ENCODE measurements around the gene CCDC182.

Gene CCDC182

GRCh38 chr17:57760046-57760445 is 14.9 kb upstream of the CCDC182 start:
- Histone ChIP-seq H3K9me2 (ENCODE audit: low read depth, low read length) (no peaks in the 10 kb centered on the region), H3K4me1 (ENCODE audit: insufficient read depth, low read length, severe bottlenecking) (no peaks in the 10 kb centered on the region), H3K36me3 (ENCODE audit: insufficient read depth, low read length) (no peaks in the 10 kb centered on the region), H3K4me2 (ENCODE audit: low read length) (no peak overlapping the region), H3F3A (ENCODE audit: insufficient read depth, low read length) (no peaks in the 10 kb centered on the region), H3K9ac (ENCODE audit: low read length) (no peak overlapping the region), H4K20me1 (ENCODE audit: insufficient read depth, low read length) (no peaks in the 10 kb centered on the region), H3K27ac (ENCODE audit: low read depth, low read length, poor library complexity, severe bottlenecking) (no peak overlapping the region), H3K4me3 (ENCODE audit: low read depth, low read length, poor library complexity, severe bottlenecking) (no peak overlapping the region), H2AFZ (ENCODE audit: low read length) (no peak overlapping the region), H3K27me3 (ENCODE audit: insufficient read depth, low read length) (0 out of 2 replicates have a peak, but pooled peaks cover 7% of the 10 kb centered on the region), H3K9me3 (ENCODE audit: low read length) (no peaks in the 10 kb centered on the region), H3K79me2 (ENCODE audit: insufficient read depth, low read length) (no peaks in the 10 kb centered on the region)
- TF ChIP-seq CTCF (IDR thresholded peaks at IDR 0.05; ENCODE audit: low read length) (no peak), EZH2 (IDR thresholded peaks at IDR 0.05; ENCODE audit: borderline replicate concordance, low read length) (no peak)

GRCh38 chr17:57758654-57759053 is 13.6 kb upstream of the CCDC182 start:
- Histone ChIP-seq H3K27me3 (ENCODE audit: insufficient read depth, low read length) (0 out of 2 replicates have a peak, but pooled peaks cover 7% of the 10 kb centered on the region), H3K9me3 (ENCODE audit: low read length) (no peaks in the 10 kb centered on the region), H3K27ac (ENCODE audit: low read depth, low read length, poor library complexity, severe bottlenecking) (no peak overlapping the region), H3K9ac (ENCODE audit: low read length) (no peak overlapping the region), H3K79me2 (ENCODE audit: insufficient read depth, low read length) (no peaks in the 10 kb centered on the region), H4K20me1 (ENCODE audit: insufficient read depth, low read length) (no peaks in the 10 kb centered on the region), H3K36me3 (ENCODE audit: insufficient read depth, low read length) (no peaks in the 10 kb centered on the region), H3K4me3 (ENCODE audit: low read depth, low read length, poor library complexity, severe bottlenecking) (no peak overlapping the region), H3F3A (ENCODE audit: insufficient read depth, low read length) (no peaks in the 10 kb centered on the region), H3K4me1 (ENCODE audit: insufficient read depth, low read length, severe bottlenecking) (no peaks in the 10 kb centered on the region), H2AFZ (ENCODE audit: low read length) (no peak overlapping the region), H3K4me2 (ENCODE audit: low read length) (no peak overlapping the region), H3K9me2 (ENCODE audit: low read depth, low read length) (no peaks in the 10 kb centered on the region)
- TF ChIP-seq CTCF (IDR thresholded peaks at IDR 0.05; ENCODE audit: low read length), result no peak
- TF ChIP-seq EZH2 (IDR thresholded peaks at IDR 0.05; ENCODE audit: borderline replicate concordance, low read length), result no peak

GRCh38 chr17:57757735-57758134 is 12.6 kb upstream of the CCDC182 start:
- TF ChIP-seq EZH2 (IDR thresholded peaks at IDR 0.05; ENCODE audit: borderline replicate concordance, low read length) (no peak), CTCF (IDR thresholded peaks at IDR 0.05; ENCODE audit: low read length) (no peak)
- H3K36me3 ChIP-seq (ENCODE audit: insufficient read depth, low read length), result no peaks in the 10 kb centered on the region
- no peaks in the 10 kb centered on the region for H3K9me3 ChIP-seq (ENCODE audit: low read length)
- H3K9me2 ChIP-seq (ENCODE audit: low read depth, low read length), result no peaks in the 10 kb centered on the region
- no peaks in the 10 kb centered on the region for H3F3A ChIP-seq (ENCODE audit: insufficient read depth, low read length)
- 0 out of 2 replicates have a peak, but pooled peaks cover 4% of the 10 kb centered on the region for H3K27me3 ChIP-seq (ENCODE audit: insufficient read depth, low read length)
- H3K9ac ChIP-seq (ENCODE audit: low read length), result no peak overlapping the region
- no peak overlapping the region for H3K4me2 ChIP-seq (ENCODE audit: low read length)
- H3K79me2 ChIP-seq (ENCODE audit: insufficient read depth, low read length), result no peaks in the 10 kb centered on the region
- H2AFZ ChIP-seq (ENCODE audit: low read length), result no peak overlapping the region
- H3K27ac ChIP-seq (ENCODE audit: low read depth, low read length, poor library complexity, severe bottlenecking), result no peak overlapping the region
- no peaks in the 10 kb centered on the region for H4K20me1 ChIP-seq (ENCODE audit: insufficient read depth, low read length)
- H3K4me1 ChIP-seq (ENCODE audit: insufficient read depth, low read length, severe bottlenecking), result no peaks in the 10 kb centered on the region
- H3K4me3 ChIP-seq (ENCODE audit: low read depth, low read length, poor library complexity, severe bottlenecking), result no peak overlapping the region
